ENCODE results near the gene FASTK.
A peak's percentile ranks its signal among the peaks of the same experiment; 100 is the strongest.

FASTK gene

DNA sequence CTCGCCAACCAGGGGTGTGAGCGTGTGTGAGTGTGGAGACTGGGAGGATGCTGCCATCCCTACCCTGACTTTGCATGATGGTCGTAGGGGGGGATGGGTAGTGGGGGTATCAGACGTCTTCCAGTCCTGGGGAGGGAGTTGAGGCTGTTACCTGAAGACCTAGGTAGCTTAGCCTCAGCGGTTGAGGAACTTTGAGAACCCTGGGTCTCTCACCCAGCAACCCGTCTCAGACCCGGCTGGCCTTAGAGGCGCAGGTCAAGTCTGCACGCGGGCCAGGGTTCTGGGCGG, 18.6 kb downstream of the FASTK start:
- DNase-seq, result no peak

DNA sequence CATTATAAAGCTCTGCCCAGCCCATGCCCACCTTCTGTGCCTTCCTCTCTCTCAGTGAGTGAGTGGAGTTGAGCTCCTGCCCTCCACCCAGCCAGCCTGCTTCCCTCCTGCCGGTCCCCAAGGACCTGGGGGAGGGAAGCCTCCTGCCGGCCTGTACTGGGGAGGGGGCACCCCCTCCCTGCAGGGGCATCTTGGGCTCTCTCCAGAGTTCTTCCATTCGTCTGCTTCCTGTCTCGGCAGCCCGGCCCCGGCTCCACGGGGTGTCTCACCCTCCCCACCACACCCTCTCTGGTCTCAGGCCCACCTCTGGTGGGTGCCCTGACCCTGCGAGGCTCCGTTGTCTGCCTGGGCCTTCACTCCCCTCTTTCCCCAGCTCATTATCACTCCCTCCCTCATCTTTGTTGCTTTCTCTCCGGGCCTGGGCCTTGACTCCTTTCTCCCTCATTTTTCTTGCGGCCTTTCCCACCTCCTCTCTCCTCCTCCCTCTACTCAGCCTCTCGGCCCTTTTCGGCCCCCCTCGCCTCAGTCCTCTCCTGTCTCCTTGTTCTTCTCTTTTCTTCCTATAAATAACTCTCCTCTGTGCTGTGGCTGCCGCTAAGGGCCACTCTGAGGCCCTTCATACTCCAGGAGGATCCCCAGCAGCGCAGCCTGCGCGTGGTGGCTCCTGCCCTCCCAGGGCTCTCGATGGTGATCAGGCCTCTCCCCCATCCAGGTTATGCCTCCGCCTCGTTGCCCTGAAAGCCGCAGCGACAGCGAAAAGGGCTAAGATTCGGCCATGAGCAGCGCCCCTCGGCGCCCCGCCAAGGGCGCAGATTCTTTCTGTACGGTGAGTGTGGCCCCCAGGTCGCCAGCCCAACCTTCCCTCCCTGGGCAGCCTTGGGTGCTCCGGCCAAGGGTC, 19.1 kb downstream of the FASTK start:
- DNase-seq, result no peak

DNA sequence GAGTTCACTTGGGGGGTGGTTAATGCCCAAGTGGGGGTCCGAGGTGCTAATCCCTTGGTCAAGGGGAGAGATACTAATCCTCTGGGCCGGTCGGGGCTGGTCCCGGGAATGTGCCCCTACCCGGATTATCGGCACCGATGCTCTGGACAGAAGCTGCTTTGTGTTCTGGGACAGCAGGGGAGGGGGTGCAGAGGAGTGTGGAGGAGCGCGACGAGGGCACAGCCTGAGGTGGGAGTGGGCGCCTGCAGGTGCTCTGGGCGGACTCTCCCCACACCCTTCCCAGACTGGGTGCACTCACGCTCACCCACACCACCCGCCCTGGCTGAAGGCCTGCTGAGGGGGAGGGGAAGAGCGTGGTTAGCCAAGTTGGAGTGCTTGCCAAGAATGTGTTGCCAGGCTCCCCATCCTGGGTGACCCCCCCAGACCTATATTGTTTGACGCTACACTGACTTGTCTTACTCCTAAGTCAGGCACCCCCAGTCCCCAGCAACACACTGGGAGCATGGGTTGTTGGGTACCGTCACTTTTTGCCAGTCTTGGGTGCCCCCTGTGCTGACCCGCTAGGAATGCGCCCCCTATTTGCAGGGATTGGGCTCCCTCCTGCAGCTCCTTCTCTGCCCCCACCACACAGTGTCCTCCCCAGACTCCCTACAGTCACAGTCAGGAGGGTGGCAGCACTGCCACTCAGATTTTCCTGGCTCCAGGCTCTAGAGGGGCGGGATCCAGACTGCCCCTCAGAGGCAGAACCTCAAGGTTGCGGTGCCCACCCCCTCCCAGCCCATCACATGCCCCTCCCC, 20.0 kb downstream of the FASTK start:
- DNase-seq, result peak; percentile 13

DNA sequence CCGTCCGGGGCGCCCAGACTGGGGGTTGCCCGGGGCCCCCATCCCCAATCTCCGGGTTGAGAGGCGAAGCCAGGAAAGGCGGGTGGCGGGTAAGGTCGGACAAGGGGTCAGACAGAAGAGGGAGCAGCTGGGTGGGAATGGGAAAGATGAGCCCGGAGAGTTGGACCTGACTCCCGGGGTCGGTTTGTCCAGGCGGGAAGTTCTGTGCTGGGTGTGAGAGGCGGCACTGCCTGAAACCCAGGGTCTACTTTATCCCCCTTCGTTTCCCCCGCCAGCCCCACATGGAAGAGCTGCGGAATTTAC, 20.5 kb downstream of the FASTK start:
- no peak for DNase-seq

DNA sequence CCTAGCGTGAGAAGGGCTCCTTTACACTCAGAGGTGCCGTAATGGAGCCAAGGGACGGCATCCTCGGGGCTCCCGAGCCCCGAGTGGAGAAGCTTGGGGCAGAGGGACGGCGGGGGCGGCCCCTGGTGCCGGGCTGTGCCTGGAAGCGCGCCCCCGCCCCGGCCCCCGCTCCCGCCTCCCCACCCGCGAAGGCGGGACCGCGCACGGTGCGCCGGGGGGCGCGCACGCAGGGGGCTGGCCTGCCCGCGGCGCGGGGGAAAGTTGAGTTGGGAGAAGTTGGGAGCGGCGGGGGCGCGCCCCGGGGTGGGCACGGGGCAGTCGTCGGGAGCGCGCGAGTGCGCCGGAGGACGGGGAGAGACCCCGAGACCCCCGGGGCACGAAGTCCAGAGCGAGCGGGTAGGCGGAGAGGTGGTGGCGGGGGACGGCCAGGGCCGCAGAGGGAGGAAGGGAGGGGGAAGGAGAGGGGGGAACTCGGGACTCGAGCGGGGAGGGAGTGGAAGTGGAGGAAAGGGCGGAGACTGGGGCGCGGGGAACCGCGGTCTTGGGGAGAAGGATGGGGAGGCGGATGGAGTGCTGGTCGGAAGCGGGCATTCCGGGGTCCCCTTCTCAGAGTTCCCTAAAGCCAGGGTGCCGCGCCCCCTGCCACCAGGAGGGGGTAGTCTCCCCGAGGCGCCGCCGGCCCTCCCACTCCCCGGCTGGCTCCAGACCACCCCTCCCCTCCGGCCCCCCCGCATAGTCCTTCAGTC, 21.1 kb downstream of the FASTK start, which contains the start of gene SLC4A2:
Gene SLC4A2, plus strand, starts transcription at position 223 of the 746 bp plus-strand sequence. CDS start 2,399 bp downstream, outside the sequence.
- peak; percentile 63 for DNase-seq

DNA sequence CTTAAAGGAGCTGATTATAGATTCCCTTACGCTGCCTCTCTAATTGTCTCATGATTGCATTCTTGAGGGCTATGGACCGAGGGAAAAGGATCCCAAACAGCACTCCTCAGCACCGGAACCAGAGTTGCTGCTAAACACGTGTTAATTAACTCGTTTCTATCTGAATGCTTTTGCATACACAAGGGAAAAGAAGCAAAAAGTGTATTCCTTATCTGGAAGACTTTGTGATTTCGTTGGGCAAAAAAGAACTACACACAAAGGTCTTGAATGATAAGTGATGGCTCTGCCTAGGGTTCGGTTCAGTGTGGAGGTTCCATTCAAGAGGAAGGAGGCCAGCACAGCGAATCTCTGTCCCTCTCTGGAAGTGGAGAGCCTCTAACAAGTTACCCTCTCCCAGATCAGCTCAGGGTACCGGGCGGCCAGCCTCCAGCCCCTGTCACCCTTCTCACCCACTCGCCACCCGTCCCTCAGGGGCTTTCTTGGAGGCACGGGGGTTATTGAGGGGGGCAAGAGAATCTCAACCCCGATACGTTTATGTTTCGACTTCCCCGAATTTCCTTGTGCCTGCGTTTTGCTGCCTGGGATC, 21.7 kb downstream of the FASTK start:
- DNase-seq, result peak; percentile 33

DNA sequence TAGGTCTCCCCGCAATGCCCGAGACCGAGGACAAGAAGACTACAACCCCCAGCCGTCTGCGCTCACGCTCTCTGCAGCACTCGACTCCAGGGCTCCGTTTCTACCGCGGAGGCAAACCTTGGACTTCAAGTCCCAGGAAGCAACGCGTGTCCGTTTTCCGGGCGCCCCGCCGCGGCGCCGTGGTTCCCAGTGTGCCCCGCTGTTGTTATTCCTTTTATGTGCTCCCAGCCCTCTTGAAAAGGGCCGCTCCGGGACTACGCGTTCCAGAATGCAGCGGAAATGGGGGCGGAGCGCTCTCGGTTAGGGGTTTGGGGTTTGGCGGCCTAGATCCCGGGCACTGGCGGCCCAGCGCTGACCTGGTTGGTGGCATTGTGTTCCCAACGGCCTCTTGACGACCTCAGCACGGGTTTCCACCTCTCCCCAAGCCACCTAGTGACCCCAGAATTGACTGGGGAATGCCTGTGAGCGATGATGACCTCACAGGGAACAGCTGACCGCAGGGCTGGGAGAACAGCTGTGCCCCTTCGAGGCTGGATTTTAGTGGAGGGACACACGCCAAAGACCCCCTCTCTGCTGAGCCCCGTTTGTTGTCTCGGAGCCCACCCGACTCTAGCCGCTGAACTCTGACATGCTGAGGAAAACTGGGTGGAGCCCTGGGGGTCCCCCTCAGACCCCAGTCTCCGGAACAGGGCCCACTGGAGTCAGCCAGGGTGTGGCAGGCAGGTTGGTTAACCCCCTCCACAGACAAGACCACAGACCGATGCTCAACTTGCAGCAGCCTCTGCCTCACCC, 22.4 kb downstream of the FASTK start:
- DNase-seq, result peak; percentile 99

DNA sequence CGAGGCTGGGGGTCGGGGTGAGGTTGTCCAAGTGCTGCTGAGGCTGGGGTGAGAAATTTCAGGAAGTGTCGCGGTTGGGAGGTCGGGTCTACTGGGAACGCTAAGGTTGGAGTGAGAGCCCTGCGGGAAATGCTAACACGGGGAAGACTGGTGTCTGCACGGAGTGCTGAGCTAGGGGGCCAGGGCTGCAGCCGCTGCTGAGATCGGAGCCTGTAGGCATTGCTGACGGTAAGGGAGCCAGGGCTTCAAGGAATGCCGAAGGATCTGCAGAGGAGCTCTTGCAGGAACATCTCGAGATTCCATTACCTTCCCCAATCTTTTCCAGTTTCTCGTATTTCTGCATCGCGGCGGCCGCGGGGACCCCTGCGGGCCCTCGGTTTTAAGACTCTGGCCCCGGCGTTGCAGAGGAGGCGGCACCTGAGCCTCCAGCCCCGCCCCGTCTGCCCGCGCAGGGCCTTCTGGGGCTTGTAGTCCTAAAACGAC, 23.1 kb downstream of the FASTK start, which contains the start of gene CDK5:
Gene CDK5, minus strand, starts transcription at position 392 of the 483 bp plus-strand sequence. Its CDS starts 49 bp downstream, at position 343.
- DNase-seq, result peak; percentile 72

DNA sequence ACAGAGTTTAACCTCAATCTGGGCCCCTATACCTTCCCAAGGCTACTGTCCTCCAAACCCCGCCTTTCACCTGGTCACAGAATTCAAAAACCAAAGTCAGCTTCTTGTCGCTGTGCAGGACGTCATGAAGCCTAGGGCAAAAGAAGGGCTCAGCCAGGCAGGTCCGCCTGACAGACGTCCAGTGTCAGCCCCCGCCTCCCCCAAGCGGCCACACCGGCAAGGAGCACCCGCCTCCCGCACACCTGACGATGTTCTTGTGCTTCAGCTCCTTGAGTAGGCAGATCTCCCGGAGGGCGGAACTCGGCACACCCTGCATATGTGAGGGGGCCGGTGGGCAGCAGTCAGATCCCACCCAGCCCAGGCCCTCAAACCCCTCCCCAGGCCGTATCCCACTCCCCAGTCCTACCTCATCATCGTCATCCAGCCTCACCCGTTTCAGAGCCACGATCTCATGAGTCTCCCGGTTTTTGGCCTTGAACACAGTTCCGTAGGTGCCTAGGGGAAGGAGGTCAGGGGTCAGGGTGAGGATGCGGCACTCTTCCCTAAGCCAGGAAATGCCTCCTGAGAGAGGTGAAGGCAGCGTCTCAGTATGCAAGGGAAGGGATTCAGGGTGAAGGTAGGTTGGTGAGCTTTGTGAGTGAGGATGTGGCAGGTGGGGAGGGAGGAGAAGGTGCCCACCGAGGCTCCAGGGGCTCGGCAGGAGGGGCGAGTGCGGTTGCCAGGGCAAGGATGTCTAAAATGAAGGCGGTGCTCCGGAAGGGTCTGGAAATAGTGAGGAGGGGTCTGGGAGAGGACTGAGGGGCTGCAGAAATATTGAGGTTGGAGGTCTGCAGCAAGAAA, 23.7 kb downstream of the FASTK start:
- DNase-seq, result no peak

DNA sequence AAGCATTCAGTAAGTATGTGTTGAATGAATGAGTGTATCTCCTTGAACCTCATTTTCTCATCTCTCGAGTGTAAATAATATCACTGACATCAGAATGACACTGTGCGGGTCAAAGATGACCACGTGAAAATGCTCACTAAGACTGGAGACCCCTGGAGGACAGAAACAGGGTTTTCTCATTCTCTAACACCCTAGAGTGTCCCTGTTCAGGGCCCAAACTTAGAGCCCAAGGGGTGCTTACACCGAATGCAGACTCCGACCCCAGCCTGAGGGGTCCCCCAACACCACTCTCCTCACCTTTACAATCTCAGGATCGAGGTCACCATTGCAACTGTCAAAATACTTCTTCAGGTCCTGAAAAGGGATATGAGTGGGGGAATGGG, 24.3 kb downstream of the FASTK start:
- DNase-seq, result no peak

DNA sequence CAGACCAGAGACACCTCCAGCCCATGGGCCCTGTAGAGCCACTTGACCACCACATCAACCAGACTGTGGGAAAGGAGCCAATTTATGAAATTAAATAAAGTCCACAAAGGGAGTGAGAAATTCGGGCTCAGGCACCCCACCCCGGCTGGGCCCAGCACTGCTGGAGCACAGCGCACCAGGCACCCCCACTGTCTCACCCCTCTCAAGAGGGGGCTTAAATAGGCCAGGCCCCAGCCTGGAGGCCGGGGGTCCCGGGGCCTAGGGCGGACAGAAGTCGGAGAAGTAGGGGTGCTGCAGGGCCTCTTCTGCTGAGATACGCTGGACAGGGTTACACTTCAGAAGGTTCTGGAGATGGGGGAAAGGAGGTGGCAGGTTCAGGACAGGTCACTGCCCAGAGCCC, 26.9 kb downstream of the FASTK start:
- no peak for DNase-seq

DNA sequence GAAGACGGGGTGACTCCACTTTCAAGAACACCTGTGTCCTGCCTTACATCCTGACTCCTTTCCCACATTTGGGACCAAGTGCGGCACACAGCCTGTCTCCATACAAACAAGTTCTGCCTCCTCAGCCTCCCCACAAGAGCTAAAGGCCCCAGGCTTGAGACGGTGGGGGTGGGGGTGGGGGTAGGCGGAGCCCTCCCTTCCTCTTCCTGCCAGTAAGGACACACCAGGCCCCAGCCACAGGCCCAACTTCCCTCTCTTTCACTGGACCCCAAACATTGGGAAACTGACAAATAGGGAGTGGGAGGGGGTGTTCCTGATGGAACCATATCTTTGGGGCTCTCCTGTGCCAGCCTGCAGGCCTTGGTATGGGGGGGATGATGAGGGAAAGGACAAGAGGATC, 27.5 kb downstream of the FASTK start:
- no peak for DNase-seq

DNA sequence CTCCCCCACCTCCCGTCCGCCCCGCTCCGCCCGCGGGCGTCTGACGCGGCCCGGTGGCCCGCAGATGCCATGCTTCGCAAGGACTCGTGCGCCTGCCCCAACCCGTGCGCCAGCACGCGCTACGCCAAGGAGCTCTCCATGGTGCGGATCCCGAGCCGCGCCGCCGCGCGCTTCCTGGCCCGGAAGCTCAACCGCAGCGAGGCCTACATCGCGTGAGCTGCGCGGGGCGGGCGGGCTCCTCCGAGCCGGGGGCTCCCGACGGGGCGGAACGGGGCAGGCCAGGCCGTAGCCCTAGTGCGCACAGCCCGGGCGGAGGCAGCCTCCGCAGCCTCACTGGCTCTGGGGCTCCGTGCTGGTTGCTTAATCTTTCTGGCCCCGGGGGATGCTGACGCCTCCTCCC, 29.5 kb downstream of the FASTK start:
- peak; percentile 55 for DNase-seq

DNA sequence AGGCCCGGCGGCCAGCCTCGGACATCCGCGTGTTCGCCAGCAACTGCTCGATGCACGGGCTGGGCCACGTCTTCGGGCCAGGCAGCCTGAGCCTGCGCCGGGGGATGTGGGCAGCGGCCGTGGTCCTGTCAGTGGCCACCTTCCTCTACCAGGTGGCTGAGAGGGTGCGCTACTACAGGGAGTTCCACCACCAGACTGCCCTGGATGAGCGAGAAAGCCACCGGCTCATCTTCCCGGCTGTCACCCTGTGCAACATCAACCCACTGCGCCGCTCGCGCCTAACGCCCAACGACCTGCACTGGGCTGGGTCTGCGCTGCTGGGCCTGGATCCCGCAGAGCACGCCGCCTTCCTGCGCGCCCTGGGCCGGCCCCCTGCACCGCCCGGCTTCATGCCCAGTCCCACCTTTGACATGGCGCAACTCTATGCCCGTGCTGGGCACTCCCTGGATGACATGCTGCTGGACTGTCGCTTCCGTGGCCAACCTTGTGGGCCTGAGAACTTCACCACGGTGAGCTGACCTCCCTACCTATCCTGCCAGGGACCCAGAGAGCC, 31.6 kb downstream of the FASTK start:
- no peak for DNase-seq

DNA sequence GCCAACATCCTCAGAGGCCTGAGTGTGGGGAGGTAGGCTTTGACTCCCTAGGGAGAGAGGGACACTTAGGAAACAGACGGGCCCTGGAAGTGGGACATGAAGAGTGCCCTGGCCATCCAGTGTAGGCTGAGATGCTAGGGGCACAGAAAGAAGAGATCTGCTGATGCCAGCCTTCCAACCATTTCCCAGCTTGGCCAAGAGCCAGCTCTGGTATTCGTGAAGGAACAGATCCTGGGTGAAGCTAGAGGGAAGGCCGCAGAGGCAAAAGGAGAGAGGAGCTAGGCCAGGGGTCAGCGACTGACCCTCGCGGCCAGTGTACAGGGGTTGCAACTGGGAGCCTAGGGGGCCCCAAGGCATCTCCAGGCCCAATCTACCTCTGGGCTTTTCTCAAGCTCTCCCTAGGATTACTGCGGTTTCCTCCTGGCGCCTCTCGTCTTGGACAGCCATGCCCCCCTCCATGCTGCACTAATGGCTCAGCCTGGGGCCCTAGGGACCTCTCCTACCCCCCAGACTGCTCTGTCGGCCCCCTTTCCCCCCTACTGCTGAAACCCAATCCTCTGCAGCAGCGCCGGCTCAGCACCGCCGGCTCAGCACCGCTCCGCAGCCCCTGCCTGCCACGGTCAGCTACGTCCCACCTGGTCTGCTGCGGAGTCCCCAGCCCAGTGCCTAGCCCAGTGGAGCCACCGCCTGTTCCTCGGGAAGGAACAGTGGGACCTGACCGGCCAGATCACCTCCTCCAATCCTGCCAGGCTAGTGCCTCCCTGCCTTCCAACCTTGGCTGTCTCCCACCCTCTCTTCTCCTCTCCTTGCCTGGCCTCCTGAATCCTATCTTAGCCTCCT, 32.4 kb downstream of the FASTK start, which contains the start of gene ASIC3:
Gene ASIC3, plus strand, starts transcription at position 556 of the 840 bp plus-strand sequence. CDS start 355 bp downstream, outside the sequence.
- DNase-seq, result no peak

DNA sequence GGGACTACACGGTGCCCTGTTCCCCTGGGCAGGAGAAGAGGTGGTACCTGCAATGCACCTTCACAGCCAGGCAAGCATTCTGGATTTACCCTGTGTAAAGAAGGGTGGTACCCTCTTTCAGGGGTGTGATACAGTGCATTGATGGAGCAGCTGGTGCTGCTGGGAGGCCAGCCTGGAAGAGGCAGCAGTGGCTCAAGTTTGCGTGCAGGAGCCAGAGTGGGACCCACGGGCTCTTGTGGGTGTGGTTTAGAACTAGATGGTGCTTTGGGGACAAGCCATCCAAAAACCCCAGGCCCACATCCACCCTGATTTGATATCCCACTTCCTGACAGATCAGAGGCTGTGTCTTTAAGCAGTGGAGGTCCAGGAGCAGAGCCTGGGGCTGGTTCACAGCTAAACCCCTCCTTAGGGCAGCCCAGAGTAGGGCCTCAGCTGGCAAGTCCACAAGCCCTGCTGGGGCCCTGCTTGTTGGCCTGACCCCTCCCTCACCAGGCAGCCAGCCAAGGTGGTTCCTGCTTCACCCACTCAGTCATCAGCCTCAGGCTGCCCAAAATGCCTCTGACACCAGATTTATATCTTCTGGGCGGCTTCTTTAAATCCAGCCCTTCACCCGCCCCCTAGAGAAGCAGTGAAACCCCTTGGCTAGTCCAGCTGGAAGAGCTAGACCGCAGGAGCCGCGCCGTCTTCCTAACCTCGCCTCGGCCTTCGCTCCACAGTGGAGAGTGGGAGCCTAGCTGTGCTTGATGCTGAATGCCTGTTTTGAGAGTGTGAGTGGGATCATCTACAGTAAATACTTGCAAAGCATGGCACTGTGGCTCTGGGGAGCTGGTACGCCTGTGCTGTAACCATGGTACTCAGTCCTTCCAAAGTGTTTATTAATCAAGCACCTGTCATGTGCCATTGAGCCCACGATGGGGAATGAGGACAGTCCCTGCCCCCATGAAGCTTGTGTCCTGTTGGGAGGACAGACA, 33.7 kb downstream of the FASTK start:
- no peak for DNase-seq

DNA sequence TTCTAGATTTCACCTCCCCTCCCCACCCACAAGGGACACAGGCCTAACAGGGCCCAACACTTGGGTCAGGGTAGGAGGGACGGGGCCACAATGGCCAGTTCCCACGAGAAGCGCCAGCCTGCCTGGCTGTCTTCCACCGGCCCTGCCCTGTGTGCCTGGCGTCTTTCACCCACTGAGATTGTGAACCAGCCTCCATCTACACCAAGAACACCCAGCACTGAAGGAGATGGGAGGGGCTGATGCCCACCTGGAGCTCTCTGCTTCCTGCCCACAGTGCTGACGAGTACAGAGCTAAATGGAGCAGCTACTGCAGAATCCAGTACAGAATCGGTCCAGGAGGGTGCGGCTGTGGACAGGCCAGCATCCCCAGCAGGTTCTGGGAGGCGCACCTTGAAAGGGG, 34.6 kb downstream of the FASTK start:
- DNase-seq, result no peak

DNA sequence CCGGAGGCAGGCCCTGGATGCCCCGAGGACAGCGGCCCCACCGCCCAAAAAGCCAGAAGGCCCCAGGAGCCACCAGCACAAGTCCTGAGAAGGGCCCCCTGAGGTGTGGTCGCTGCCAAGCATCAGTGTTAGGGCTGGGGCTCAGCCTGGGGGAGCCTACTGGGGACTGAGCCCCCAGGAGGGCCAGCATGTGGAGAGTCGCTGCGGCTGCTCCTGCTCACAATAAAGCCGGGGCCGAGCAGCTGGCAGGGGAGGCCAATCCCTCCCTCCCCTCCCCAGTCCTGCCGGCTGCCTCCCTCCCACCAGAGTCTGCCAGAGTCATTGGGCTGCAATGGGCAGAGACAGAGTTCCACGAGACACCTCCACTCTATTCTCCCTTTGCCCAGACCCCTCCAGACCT, 35.3 kb downstream of the FASTK start:
- DNase-seq, result no peak

Data from NCI-H146 (cell line).